GM12878 (cell line): ENCODE data around the gene CNN1. TPM values are rescaled to one million over a fixed set of nuclear protein-coding genes. Genes with fewer than 3 reads are reported as not detected.

ENCODE experiments used
- ATAC-seq: fragments of 200-7000 bp; cut with Tn5 transposase; 3 replicates; pipeline ENCODE4 v1.9.1; 2020; ENCODE audit warnings: mild to moderate bottlenecking, moderate library complexity
- BruUV-seq: library from RNA; stranded (reverse); fragments of 400-500 nt; replicated peaks from 2 replicates; lab custom pipeline; 2021; lab: Mats Ljungman, UMichigan
- CTCF ChIA-PET: fragments of 300-600 bp; sonication (Branson Sonifier 250); formaldehyde crosslinking; extraction: SDS; loops from one replicate; lab custom pipeline; 2021; ENCODE audit warnings: inconsistent platforms; lab: Yijun Ruan, JAX
- POLR2A ChIA-PET: fragments of 350-600 bp; formaldehyde crosslinking; extraction: SDS; loops from one replicate; lab custom pipeline; 2021; ENCODE audit warnings: inconsistent platforms; lab: Charles Lee
- RAD21 ChIA-PET: fragments of 300-600 bp; sonication (Branson Sonifier 250); formaldehyde crosslinking; loops from one replicate; lab custom pipeline; 2023; ENCODE audit warnings: antibody characterized with exemption; ENCODE audit not compliant: unreplicated experiment; lab: Charles Lee
- SMC1A ChIA-PET: fragments of 300-600 bp; sonication (Branson Sonifier 250); formaldehyde crosslinking; loops from one replicate; lab custom pipeline; 2023; ENCODE audit not compliant: unreplicated experiment, uncharacterized antibody; lab: Charles Lee
- DNase-seq: peaks from one replicate; pipeline ENCODE4 v3.0.0-alpha.2; 2011; ENCODE audit warnings: low read depth, low spot score
- FAIRE-seq: peaks from 3 replicates; lab custom pipeline; 2011; peaks lifted over from hg19 to GRCh38; lab: Jason Lieb, UNC
- H2AFZ ChIP-seq: 2 replicates; pipeline ENCODE4 v1.6.0; 2011; ENCODE audit warnings: low read depth, low read length, control low read depth; ENCODE audit not compliant: control insufficient read depth
- H3K27ac ChIP-seq: 2 replicates; pipeline ENCODE4 v1.5.1; 2011; ENCODE audit warnings: control low read depth; ENCODE audit not compliant: control insufficient read depth, insufficient read depth
- H3K27me3 ChIP-seq, 2 experiments: replicated peaks in 1 of 2; 2 replicates each; pipeline versions ENCODE4 v1.6.0 to v1.6.1; 2011; ENCODE audit warnings: low read length in 1 of 2; ENCODE audit not compliant: control insufficient read depth in 2 of 2, insufficient read depth in 2 of 2
- H3K36me3 ChIP-seq, 2 experiments: 2 replicates each; pipeline ENCODE4 v1.5.1; 2011; ENCODE audit warnings: low read length in 1 of 2; ENCODE audit not compliant: control insufficient read depth in 2 of 2, insufficient read depth in 2 of 2
- H3K4me1 ChIP-seq: 2 replicates; pipeline ENCODE4 v1.6.1; 2011; ENCODE audit warnings: mild to moderate bottlenecking, low read length, moderate library complexity, mixed read lengths; ENCODE audit not compliant: control insufficient read depth, insufficient read depth
- H3K4me2 ChIP-seq: 2 replicates; pipeline ENCODE4 v1.6.0; 2011; ENCODE audit warnings: control low read depth; ENCODE audit not compliant: control insufficient read depth, insufficient read depth
- H3K4me3 ChIP-seq: fragments of 200-600 bp; sonication (generic); 2 replicates; pipeline ENCODE4 v1.5.1; 2016
- H3K79me2 ChIP-seq: 2 replicates; pipeline ENCODE4 v1.6.0; 2011; ENCODE audit warnings: low read length; ENCODE audit not compliant: control insufficient read depth, insufficient read depth
- H3K9ac ChIP-seq: 2 replicates; pipeline ENCODE4 v1.8.0; 2011; ENCODE audit warnings: low read length, control low read depth, mixed read lengths; ENCODE audit not compliant: control insufficient read depth, insufficient read depth
- H3K9me3 ChIP-seq: replicated peaks from 3 replicates; pipeline ENCODE4 v1.5.1; 2011; ENCODE audit warnings: mild to moderate bottlenecking, low read length; ENCODE audit not compliant: control insufficient read depth, insufficient read depth
- H4K20me1 ChIP-seq: 2 replicates; pipeline ENCODE4 v1.6.0; 2011; ENCODE audit not compliant: control insufficient read depth, insufficient read depth
- CTCF ChIP-seq, 3 experiments: IDR thresholded peaks in 2 of 3; conservative IDR thresholded peaks in 1 of 3; 2 replicates each; pipeline ENCODE4 v1.5.1; 2011; ENCODE audit warnings: low read depth in 3 of 3, low read length in 3 of 3, mild to moderate bottlenecking in 3 of 3, control low read depth in 2 of 3, moderate library complexity in 2 of 3, inconsistent platforms in 1 of 3, mixed read lengths in 1 of 3; ENCODE audit not compliant: control insufficient read depth in 2 of 3, insufficient read depth in 1 of 3; ENCODE audit errors: extremely low read depth in 1 of 3
- CUX1 ChIP-seq: IDR thresholded peaks from 2 replicates; pipeline ENCODE4 v1.6.1; 2012; ENCODE audit warnings: improper control_type of control experiment, low read depth, low read length; ENCODE audit not compliant: insufficient replicate concordance
- ETV6 ChIP-seq, 2 experiments: fragments of 450-650 bp in 1 of 2; IDR thresholded peaks in 1 of 2; conservative IDR thresholded peaks in 1 of 2; 2 replicates each; pipeline ENCODE4 v1.6.1; 2014; ENCODE audit warnings: antibody characterized with exemption in 1 of 2, borderline replicate concordance in 1 of 2, low read depth in 1 of 2, mild to moderate bottlenecking in 1 of 2, moderate library complexity in 1 of 2
- HDAC2 ChIP-seq: fragments of 200-600 bp; sonication (generic); IDR thresholded peaks from 2 replicates; pipeline ENCODE4 v1.6.1; 2017
- NR2C1 ChIP-seq: fragments of 450-650 bp; IDR thresholded peaks from 2 replicates; pipeline ENCODE4 v1.6.1; 2017; ENCODE audit warnings: antibody characterized with exemption, mild to moderate bottlenecking, moderate library complexity
- POLR2A ChIP-seq: IDR thresholded peaks from 2 replicates; pipeline ENCODE4 v1.6.1; 2011; ENCODE audit warnings: low read depth, mild to moderate bottlenecking, low read length
- SUZ12 ChIP-seq: fragments of 200-600 bp; sonication (generic); IDR thresholded peaks from one replicate; pipeline ENCODE4 v1.6.1; 2018; ENCODE audit warnings: antibody characterized with exemption, mild to moderate bottlenecking; ENCODE audit not compliant: unreplicated experiment
- WGBS: methylation state at CpG from one replicate; pipeline ENCODE4 v1.1.6; 2016; ENCODE audit warnings: low lambda C conversion rate; ENCODE audit not compliant: insufficient replicate concordance, insufficient coverage; ENCODE audit errors: missing lambda C conversion rate; 5-methylcytosine and 5-hydroxymethylcytosine counted together
- in situ Hi-C: fragments of 300-500 bp; cut with MboI; formaldehyde crosslinking; loops from 9 replicates; pipeline ENCODE4 v1.14.3; 2018; ENCODE audit warnings: mixed read lengths
- intact Hi-C: fragments of 100-400 bp; cut with micrococcal nuclease; formaldehyde crosslinking; loops from one replicate; pipeline ENCODE4 v1.14.2; 2022; ENCODE audit not compliant: unreplicated experiment
- polyA plus RNA-seq, 11 experiments: library from polyadenylated mRNA; depleted of rRNA in 4 of 11; unstranded in 6 of 11; stranded (reverse) in 5 of 11; fragments of >200 nt; fragmentation: Nextera tagmentation in 4 of 11; fragmentation: Illumina TruSeq in 1 of 11; extraction: Ambion mirVana in 4 of 11; extraction: Trizol in 1 of 11; gene quantifications; 1 replicate in 1 of 11; 2 replicates in 10 of 11; pipeline versions ENCODE4 v1.2.1 to v1.2.3, GENCODE V29; 2011 to 2016; ENCODE audit warnings: inconsistent platforms in 2 of 11, missing spikeins in 2 of 11, low read depth in 1 of 11
- total RNA-seq, 4 experiments: library from RNA; depleted of rRNA in 3 of 4; stranded (reverse); fragments of >200 nt in 3 of 4; fragmentation: Illumina TruSeq in 1 of 4; extraction: Trizol in 1 of 4; gene quantifications; 2 replicates each; pipeline versions ENCODE4 v1.2.1 to v1.2.3, GENCODE V29; 2013 to 2021

The CNN1 gene
- total and polyA plus RNA-seq, 10 of the 15 experiments (the other 5 are each of a cell fraction or from before 2014, with no cell fraction given) = 0.03 to 0.58 (median 0.22) TPM; not detected in 1

GRCh38 chr19:11506967-11507366 is 31.7 kb upstream of the CNN1 start:
- FAIRE-seq (no peak), ATAC-seq (no peak), DNase-seq (no peak)
- no peaks in the 10 kb centered on the region; a peak in 3 of 4 replicates for H3K36me3 ChIP-seq
- H4K20me1 ChIP-seq = no peaks in the 10 kb centered on the region
- TF ChIP-seq HDAC2 (no peak), POLR2A (0 out of 2 replicates have a peak, but pooled peaks have one; percentile 23)
- peak overlapping the region; percentile 90 for H3K4me2 ChIP-seq
- peak overlapping the region; percentile 41; the same call in 1 of the 2 replicates for H3K9ac ChIP-seq
- H3K9me3 ChIP-seq = no peaks in the 10 kb centered on the region
- in situ Hi-C loops = no loop called here
- no peaks in the 10 kb centered on the region for H3K27me3 ChIP-seq
- H3K4me3 ChIP-seq = peak overlapping the region; percentile 68
- H3K4me1 ChIP-seq = no peaks in the 10 kb centered on the region
- no peak overlapping the region for H2AFZ ChIP-seq
- SMC1A ChIA-PET = interaction anchor here (1.3 kb wide), 1 partner anchor 24 kb away, joined by 3 read pairs; no protein-coding TSS in a partner anchor
- CTCF ChIA-PET = no interaction called here
- RAD21 ChIA-PET = no interaction called here
- BruUV-seq = no TSS peak
- 85% methylated on average over 6 of the region's 6 CpGs for WGBS
- peak overlapping the region; percentile 48; the same call in 1 of the 2 replicates for H3K27ac ChIP-seq
- intact Hi-C loops = loop anchor here (1.0 kb wide), 1 partner anchor 22 kb away; the partner anchor contains the start of gene ECSIT
- peaks cover 4% of the 10 kb centered on the region for H3K79me2 ChIP-seq
- POLR2A ChIA-PET = interaction anchor here (0.6 kb wide), 1 partner anchor 48 kb away, joined by 5 read pairs; no protein-coding TSS in a partner anchor

GRCh38 chr19:11507370-11508078 is 31.1 kb upstream of the CNN1 start:
- TF ChIP-seq ETV6 (conservative IDR thresholded peaks at IDR 0.05 in 1 of 2, IDR thresholded peaks at IDR 0.05 in 1 of 2; ENCODE audit: borderline replicate concordance in 1 of 2, low read depth in 1 of 2) (no peak), SUZ12 (no peak), NR2C1 (no peak), CUX1 (no peak), CTCF (IDR thresholded peaks at IDR 0.05 in 2 of 3, conservative IDR thresholded peaks at IDR 0.05 in 1 of 3; ENCODE audit: control insufficient read depth in 2 of 3, extremely low read depth in 1 of 3, insufficient read depth in 1 of 3, low read depth in 3 of 3, low read length in 3 of 3) (no peak)
- no peaks in the 10 kb centered on the region; a peak in 3 of 4 replicates for H3K36me3 ChIP-seq
- 84% methylated on average over 18 of the region's 18 CpGs for WGBS
- ATAC-seq (no peak), FAIRE-seq (no peak), DNase-seq (no peak)
- in situ Hi-C loops = no loop called here
- ChIA-PET POLR2A (interaction anchor here (0.6 kb wide), 1 partner anchor 48 kb away, joined by 5 read pairs; no protein-coding TSS in a partner anchor), SMC1A (interaction anchor here (1.3 kb wide), 1 partner anchor 24 kb away, joined by 3 read pairs; no protein-coding TSS in a partner anchor), CTCF (interaction anchor here (0.7 kb wide), 1 partner anchor 473 kb away, joined by 4 read pairs; no protein-coding TSS in a partner anchor), RAD21 (interaction anchor here (0.6 kb wide), 1 partner anchor 578 kb away, joined by 3 read pairs; no protein-coding TSS in a partner anchor)
- H3K9me3 ChIP-seq = no peaks in the 10 kb centered on the region
- H3K4me2 ChIP-seq = no peak overlapping the region
- BruUV-seq = no TSS peak
- intact Hi-C loops = no loop called here
- H3K27me3 ChIP-seq = no peaks in the 10 kb centered on the region
- no peak overlapping the region for H3K4me3 ChIP-seq
- peaks cover 4% of the 10 kb centered on the region for H3K79me2 ChIP-seq
- H3K9ac ChIP-seq = no peak overlapping the region
- no peak overlapping the region for H3K27ac ChIP-seq
- H4K20me1 ChIP-seq = no peaks in the 10 kb centered on the region
- H3K4me1 ChIP-seq = no peaks in the 10 kb centered on the region
- no peak overlapping the region for H2AFZ ChIP-seq
